Activated effector memory CD4-positive, alpha-beta T cell treated with anti-CD3 and anti-CD28 coated beads, Interleukin-2, amount 50 U/mL, for 16 hours (primary cell): ENCODE results near the gene SPATA13.
"Not testable (repeated sequence)": the region's sequence is repeated elsewhere in the genome, so short reads cannot be mapped to it uniquely, and the experiment has no call there.

Source experiments
- DNase-seq: peaks from one replicate; pipeline ENCODE4 v3.0.0-alpha.2; 2020

Gene SPATA13

DNA sequence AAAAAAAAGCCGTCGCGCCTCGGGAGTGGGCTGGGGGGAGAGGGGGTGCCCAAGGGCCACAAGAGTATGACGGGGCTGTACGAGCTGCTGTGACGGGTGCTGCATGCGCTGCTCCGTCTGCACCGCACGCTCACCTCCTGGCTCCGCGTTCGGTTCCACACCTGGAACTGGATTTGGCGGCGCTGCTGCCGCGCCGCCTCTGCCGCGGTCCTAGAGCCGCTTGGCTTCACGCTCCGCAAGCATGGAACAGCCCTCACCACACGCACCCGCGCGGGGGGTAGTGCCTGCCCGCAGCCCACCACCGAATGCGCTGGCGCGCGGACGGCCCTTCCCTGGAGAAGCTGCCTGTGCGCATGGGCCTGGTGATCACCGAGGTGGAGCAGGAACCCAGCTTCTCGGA, 167.6 kb downstream of the SPATA13 start:
- DNase-seq, result no peak

DNA sequence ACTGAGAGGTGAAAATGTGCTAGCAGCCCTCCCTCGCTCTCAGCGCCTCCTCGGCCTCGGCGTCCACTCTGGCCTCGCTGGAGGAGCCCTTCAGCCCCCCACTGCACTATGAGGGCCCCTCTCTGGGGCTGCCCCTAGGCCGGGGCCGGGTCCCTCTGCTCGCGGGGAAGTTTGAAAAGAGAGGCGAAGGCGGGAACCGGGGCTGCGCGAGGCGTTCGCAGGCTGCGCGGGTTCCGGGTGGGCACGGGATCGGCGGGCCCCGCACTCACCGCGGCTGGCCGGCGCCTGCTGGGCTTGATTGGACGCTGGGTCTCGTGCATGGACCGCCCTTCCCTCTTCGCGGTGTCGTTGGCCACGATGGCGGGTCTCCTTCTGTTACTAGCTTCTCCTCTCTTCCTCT, 178.2 kb downstream of the SPATA13 start:
- no peak for DNase-seq

DNA sequence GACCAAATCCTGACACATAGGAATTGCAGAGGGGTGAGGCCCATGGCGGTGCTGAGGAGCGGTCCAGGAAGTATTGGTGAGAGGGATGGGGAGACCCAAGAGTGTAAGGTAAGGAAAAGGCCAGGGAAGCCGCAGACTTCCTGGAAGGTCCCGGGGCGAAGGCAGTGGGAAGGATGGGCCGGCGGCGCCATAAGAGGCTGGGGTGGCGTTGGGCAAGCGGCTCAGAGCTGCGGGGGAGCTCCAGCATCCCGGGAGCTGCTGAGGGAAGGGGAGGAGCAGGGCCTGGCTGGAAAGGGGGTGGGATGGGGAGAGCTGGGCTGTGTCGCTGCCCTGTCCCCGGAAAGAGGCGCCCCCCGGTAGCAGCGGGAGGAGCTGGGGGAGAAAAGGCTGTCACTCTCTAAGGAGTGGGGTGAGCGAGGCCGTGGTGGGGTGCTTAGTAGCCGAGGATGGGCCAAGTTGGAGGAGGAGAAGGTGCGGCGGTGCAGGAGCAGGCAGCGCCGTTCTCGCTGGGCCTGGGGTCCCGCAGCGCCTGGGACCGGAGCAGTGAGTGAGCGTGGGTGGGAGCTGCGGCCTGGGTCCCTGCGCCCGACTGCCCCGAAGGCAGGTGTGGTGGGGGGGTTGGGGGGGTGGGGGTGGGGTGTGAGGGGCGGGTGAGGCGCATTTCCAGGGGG, 179.6 kb downstream of the SPATA13 start:
- DNase-seq, result no peak

DNA sequence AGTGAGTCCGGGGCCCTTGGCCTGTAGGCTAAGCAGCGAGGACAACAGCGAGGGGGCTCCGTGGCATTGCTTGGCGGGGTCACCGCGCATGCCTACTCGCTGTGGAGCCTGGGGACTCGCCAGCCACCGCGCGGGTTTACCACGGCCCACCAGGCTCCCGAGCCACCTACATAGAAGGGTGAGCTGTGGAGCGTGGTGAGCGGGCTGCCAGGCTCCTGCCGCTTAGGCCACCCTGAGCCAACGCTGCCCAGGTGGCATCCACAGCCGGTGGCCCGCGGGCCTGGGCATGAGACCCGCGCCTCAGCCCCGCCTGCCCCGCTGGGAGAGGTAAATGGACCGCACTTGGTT, 180.1 kb downstream of the SPATA13 start:
- DNase-seq, result no peak

DNA sequence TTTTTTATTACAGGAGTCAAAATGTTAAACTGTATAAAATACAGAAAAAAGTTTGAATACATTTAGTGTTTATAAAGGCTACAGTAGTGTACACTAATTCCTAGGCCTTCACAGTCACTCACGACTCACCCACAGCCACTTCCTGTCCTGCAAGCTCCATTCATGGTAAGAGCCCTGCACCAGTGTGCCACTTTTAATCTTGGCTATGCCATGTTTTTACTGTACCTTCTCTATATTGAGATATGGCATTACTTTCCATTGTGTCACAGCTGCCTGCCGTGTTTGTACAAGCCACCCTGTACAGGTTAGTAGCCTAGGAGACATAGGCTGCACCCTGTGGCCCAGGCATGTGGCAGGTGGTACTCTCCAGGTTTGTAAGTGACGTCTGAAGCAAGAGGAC, 180.9 kb downstream of the SPATA13 start:
- no peak for DNase-seq

DNA sequence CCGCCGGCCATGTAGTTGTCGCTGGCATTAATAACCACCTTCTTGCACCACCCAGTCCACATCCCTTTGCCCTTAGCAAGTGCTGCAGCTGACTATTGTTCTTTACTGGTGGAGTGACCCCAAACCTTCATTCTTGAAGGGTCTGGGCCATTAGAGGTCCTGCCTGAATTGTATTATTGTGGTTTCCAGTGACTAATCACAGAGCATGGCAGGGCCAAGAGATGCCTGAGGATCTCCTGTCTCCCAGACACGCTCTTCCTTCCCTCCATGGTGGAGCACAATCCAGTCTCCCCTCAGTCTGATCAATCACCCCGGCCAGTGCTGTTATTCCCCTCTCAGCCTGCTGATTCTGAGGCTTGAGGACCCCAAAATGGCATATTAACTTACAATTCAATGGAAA, 187.9 kb downstream of the SPATA13 start:
- DNase-seq, result no peak

DNA sequence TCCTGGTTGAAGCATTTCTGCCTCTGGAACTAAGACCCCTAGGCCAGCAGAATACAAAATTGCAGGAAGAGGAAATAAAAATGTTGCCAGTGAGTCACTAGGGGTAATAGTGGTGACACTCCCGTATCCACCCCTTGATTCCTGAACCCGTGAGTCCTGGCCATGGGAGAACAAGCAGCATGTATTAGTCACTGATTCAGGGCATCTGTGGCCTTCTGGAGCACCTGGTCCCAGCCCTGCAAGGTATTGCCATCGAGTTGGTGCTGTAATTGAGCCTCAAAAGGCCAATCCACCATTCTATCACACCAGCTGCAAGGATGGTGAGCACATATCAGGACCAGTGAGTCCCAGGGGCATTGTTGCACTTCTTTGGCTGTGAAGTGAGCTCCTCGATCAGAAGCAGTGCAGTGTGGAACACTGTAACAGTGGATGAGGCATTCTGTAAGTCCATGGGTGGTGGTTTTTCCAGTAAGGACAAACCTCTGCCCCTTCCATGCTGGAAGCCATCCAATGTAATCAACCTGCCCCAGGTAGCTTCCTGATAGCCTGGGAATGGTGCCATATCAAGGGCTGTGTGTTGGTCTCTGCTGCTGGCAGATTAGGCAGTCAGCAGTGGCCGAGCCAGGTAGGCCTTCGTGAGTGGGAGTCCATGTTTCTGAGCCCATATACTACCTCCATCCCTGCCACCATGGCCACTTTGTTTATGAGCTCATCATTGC, 188.4 kb downstream of the SPATA13 start:
- DNase-seq, result no peak

DNA sequence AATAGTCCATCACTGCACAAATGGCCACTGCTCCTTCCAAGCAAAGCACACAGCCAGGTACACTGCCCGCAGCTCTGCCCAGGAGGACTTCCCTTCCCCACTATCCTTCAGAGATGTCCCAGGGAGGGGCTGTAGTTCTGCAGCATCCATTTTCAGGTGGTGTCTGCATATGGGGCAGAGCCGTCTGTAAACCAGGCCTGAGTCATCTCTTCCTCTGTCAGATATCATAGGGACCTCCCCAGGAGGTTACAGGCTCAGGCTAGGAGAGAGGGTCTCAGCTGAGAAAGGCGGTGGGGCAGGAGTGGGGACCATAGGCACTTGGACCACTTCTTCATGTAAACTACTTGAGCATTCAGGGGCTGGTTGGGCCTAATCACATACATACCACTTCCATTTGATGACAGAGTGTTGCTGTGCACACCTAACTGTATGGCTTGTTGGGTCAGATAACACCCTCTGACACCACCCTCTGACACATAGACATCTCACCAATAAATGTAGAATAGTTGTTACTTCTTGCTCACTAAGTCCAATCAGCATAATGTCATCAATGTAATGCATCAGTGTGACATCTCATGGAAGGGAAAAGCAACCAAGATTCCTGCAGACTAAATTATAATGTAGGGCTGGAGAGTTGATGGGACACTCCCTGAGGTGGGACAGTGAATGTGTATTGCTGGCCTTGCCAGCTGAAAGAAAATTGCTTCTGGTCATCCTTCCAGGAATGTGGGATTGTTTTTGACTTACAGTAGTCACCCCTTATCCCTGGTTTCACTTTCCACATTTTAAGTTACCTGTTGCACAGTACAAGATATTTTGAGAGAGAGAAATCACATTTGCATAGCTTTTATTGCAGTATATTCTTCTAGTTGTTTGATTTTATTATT, 189.5 kb downstream of the SPATA13 start:
- DNase-seq, result not testable (repeated sequence)

DNA sequence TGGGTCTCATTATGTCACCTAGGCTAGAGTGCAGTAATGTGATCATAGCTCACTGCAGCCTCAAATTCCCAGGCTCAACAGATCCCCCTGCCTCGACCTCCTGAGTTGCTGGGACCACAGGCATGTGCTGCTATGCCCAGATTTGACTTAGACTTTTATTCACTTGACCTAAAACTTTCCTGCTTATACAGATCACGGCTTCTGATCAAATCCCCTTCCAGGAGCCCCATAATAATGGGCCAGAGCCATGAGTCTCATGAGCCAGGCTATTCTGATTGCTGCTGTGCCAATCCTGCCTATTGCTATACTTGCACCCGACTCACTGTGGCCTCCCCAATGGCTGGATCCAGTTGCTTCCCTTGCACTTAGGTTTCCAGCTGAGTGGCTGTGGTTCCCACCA, 190.9 kb downstream of the SPATA13 start:
- DNase-seq, result no peak

DNA sequence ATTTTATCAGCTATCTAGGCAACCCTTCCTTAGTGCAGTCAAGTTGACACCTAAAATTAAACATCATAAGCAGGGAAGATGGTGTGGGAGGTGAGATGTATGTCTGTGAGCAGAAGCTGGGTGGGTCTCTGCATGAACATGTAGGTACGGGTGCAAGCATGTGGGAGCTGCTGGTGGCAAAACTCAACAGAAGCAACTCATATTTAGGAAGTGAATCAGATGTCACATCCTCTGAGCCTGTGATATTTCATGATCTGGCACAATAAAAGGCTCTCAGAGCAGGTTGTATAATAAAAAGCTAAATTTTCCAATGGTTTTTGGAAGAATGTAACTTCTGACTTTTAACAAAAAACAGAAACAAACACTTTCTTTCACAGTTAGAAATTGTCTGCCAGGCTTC, 193.2 kb downstream of the SPATA13 start:
- DNase-seq, result no peak

DNA sequence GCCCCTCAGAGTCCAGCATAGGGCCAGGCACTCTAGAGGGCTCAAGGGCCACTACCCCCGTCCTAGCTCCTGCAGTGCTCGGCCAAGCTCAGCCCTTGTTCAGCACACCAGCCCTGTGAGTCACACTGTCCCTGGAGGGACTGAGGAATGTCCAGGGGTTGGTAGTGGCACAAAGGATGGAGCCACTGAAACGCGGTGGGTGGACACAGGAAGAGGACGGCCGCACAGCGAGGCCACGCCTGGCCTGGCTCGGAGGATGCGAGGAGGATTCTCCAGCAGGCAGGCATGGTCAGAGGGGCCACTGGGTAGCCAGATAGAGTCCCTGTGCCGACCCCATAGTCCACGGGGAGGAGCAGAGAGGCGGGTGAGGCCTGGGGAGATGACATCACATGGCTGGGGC, 194.6 kb downstream of the SPATA13 start:
- no peak for DNase-seq

DNA sequence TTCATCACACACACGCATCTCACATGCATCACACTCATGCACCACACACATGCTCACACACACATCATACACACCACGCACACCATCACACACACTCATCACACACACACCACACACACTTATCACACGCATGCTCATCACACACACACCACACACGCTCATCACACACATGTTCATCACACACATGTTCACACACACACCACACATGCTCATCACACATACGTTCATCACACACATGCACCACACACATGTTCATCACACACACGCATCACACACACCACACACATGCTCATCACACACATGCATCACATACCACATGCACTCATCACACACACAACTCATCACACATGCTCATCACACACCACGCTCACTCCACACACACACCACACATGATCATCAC, 195.8 kb downstream of the SPATA13 start:
- no peak for DNase-seq
